Lung (tissue), 12 donors: Measurements from ENCODE around the gene CERK. TPM values are rescaled to one million over a fixed set of nuclear protein-coding genes. Genes with fewer than 3 reads are reported as not detected.

Source experiments
- ATAC-seq: fragments of 200-7000 bp; cut with Tn5 transposase; one replicate; pipeline ENCODE4 v1.9.1; 2020; ENCODE audit warnings: moderate number of reproducible peaks; ENCODE audit not compliant: insufficient read depth, low FRiP score
- DNase-seq, 3 donors: peaks; one replicate each; pipeline ENCODE4 v3.0.0-alpha.2; 2013 to 2017
- H3K27ac ChIP-seq, 2 donors: one replicate each; pipeline ENCODE4 v1.5.1; 2013; ENCODE audit warnings: mild to moderate bottlenecking in 2 of 2, moderate library complexity in 2 of 2, control low read depth in 1 of 2, inconsistent platforms in 1 of 2, low read depth in 1 of 2, low read length in 1 of 2
- H3K27me3 ChIP-seq, 3 donors: one replicate each; pipeline ENCODE4 v1.5.1; 2013; ENCODE audit warnings: low read length in 2 of 3; ENCODE audit not compliant: control insufficient read depth in 3 of 3, insufficient read depth in 3 of 3
- H3K36me3 ChIP-seq, 4 donors: one replicate each; pipeline ENCODE4 v1.5.1; 2013; ENCODE audit warnings: low read length in 4 of 4, mild to moderate bottlenecking in 1 of 4, moderate library complexity in 1 of 4; ENCODE audit not compliant: control insufficient read depth in 4 of 4, insufficient read depth in 4 of 4
- H3K4me1 ChIP-seq, 5 donors: one replicate each; pipeline ENCODE4 v1.5.1; 2013; ENCODE audit warnings: low read length in 5 of 5, mild to moderate bottlenecking in 2 of 5, moderate library complexity in 1 of 5; ENCODE audit not compliant: control insufficient read depth in 5 of 5, insufficient read depth in 5 of 5
- H3K4me3 ChIP-seq: one replicate; pipeline ENCODE4 v1.5.1; 2013; ENCODE audit warnings: mild to moderate bottlenecking, control low read depth, moderate library complexity
- H3K9ac ChIP-seq, 2 donors: one replicate each; pipeline ENCODE4 v1.5.1; 2013; ENCODE audit warnings: low read length in 2 of 2, control low read depth in 1 of 2; ENCODE audit not compliant: insufficient read depth in 1 of 2
- H3K9me3 ChIP-seq, 4 donors: one replicate each; pipeline ENCODE4 v1.5.1; 2013; ENCODE audit warnings: low read length in 3 of 4, mild to moderate bottlenecking in 1 of 4, moderate library complexity in 1 of 4; ENCODE audit not compliant: control insufficient read depth in 4 of 4, insufficient read depth in 3 of 4
- CTCF ChIP-seq: IDR thresholded peaks from 2 replicates; pipeline ENCODE4 v1.5.1; 2012; ENCODE audit warnings: mild to moderate bottlenecking; ENCODE audit errors: control extremely low read depth, extremely low read depth
- WGBS, 2 donors: extraction: QIAGEN DNeasy Blood & Tissue Kit; methylation state at CpG; one replicate each; pipeline ENCODE4 v1.1.7; 2013; 5-methylcytosine and 5-hydroxymethylcytosine counted together
- polyA plus RNA-seq, 2 donors: library from polyadenylated mRNA; stranded (reverse); fragments of 200-250 nt; gene quantifications; one replicate each; pipeline ENCODE4 v1.2.1, GENCODE V29; 2013
- total RNA-seq, 2 donors: library from RNA; depleted of rRNA in 1 of 2; stranded (reverse); fragments of >200 nt in 1 of 2; gene quantifications; one replicate each; pipeline ENCODE4 v1.2.1, GENCODE V29; 2014 to 2021
- donor health status: control.
- donor health status: control.
- donor health status: Bipolar disorder and iron deficiency.
- donor health status: healthy.
- donor health status: DM: yes; HTN: yes; CAD: no.

Gene CERK
- total and polyA plus RNA-seq, 4 donors: 12.1 to 36.2 (median 31.7) TPM

- WGBS, 2 donors: 90 to 95% methylated on average over 20 to 24 of the region's 24 CpGs
- ATAC-seq (no peak), DNase-seq (no peak)
- no peaks in the 10 kb centered on the region for H3K4me1 ChIP-seq
- H3K9me3 ChIP-seq: peaks cover 0 to 1% (median 0%) of the 10 kb centered on the region in 4 donors
- H3K27me3 ChIP-seq: no peaks in the 10 kb centered on the region
- no peak for TF ChIP-seq CTCF
- H3K27ac ChIP-seq: no peak overlapping the region
- peaks cover 2 to 54% (median 13%) of the 10 kb centered on the region in 4 donors for H3K36me3 ChIP-seq
- H3K4me3 ChIP-seq: no peak overlapping the region
- no peak overlapping the region for H3K9ac ChIP-seq
Observed at GRCh38 chr22:46668116-46668515, 69.9 kb downstream of the CERK start.

- H3K4me3 ChIP-seq: no peak overlapping the region
- peaks cover 2 to 58% (median 13%) of the 10 kb centered on the region in 4 donors for H3K36me3 ChIP-seq
- no peak for TF ChIP-seq CTCF
- H3K9ac ChIP-seq: no peak overlapping the region
- H3K9me3 ChIP-seq: peaks cover 0 to 1% (median 0%) of the 10 kb centered on the region in 4 donors
- no peak for ATAC-seq
- DNase-seq: no peak
- no peak overlapping the region for H3K27ac ChIP-seq
- no peaks in the 10 kb centered on the region for H3K27me3 ChIP-seq
- no peaks in the 10 kb centered on the region for H3K4me1 ChIP-seq
- 97% methylated on average over 10 of the region's 10 CpGs for WGBS, 2 donors
Observed at GRCh38 chr22:46667245-46667623, 70.8 kb downstream of the CERK start.

- Histone ChIP-seq H3K36me3 (peaks cover 2 to 61% (median 13%) of the 10 kb centered on the region in 4 donors), H3K9ac (no peak overlapping the region), H3K4me3 (no peak overlapping the region), H3K4me1 (no peaks in the 10 kb centered on the region), H3K9me3 (peaks cover 0 to 1% (median 0%) of the 10 kb centered on the region in 4 donors), H3K27me3 (no peaks in the 10 kb centered on the region), H3K27ac (no peak overlapping the region)
- DNase-seq (no peak), ATAC-seq (no peak)
- WGBS, 2 donors: 98 to 99% methylated on average over 17 of the region's 17 CpGs
- TF ChIP-seq CTCF: no peak
Observed at GRCh38 chr22:46666577-46667244, 71.3 kb downstream of the CERK start.
